ENCODE results near the gene SYT2.

DNA sequence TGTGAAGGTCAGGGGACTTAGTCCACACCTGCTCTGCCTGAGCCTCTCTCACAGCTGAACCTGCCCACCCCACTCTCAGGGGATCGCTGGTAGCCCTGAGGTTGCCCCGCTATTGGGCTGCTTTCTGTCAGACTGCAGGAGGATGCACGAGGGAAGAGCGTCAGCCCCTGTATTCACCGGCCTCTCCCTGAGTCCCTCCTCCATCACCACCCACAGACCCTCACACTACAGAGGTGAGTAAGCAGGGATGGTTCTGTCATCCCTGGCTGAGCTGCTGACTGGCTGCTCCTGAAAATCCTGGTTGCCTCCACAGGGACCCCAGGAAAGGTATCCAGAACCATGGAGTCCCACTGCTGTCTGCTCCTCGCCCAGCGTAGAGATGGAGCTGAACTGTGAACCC is 118.7 kb downstream of the SYT2 start:
- TF ChIP-seq, protein P1, sequence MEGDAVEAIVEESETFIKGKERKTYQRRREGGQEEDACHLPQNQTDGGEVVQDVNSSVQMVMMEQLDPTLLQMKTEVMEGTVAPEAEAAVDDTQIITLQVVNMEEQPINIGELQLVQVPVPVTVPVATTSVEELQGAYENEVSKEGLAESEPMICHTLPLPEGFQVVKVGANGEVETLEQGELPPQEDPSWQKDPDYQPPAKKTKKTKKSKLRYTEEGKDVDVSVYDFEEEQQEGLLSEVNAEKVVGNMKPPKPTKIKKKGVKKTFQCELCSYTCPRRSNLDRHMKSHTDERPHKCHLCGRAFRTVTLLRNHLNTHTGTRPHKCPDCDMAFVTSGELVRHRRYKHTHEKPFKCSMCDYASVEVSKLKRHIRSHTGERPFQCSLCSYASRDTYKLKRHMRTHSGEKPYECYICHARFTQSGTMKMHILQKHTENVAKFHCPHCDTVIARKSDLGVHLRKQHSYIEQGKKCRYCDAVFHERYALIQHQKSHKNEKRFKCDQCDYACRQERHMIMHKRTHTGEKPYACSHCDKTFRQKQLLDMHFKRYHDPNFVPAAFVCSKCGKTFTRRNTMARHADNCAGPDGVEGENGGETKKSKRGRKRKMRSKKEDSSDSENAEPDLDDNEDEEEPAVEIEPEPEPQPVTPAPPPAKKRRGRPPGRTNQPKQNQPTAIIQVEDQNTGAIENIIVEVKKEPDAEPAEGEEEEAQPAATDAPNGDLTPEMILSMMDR (IDR thresholded peaks at IDR 0.05): no peak
- no peak for TF ChIP-seq EZH2 (IDR thresholded peaks at IDR 0.05)
